B cell (primary cell): ENCODE data around the gene SRGAP2C. TPM values are rescaled to one million over a fixed set of nuclear protein-coding genes. Genes with fewer than 3 reads are reported as not detected.
"Not testable (repeated sequence)": the region's sequence is repeated elsewhere in the genome, so short reads cannot be mapped to it uniquely, and the experiment has no call there.

Experiments used
- ATAC-seq: fragments of 200-7000 bp; cut with Tn5 transposase; one replicate; pipeline ENCODE4 v1.10.0; 2021; ENCODE audit warnings: low read depth, mild to moderate bottlenecking, moderate number of reproducible peaks, moderate library complexity
- CTCF ChIA-PET: fragments of 350-600 bp; sonication (Branson Sonifier 250); formaldehyde crosslinking; loops from one replicate; lab custom pipeline; 2021; ENCODE audit warnings: antibody characterized with exemption, inconsistent platforms; lab: Charles Lee
- POLR2A ChIA-PET: fragments of 350-600 bp; sonication (Branson Sonifier 250); formaldehyde crosslinking; loops from one replicate; lab custom pipeline; 2021; ENCODE audit warnings: antibody characterized with exemption; lab: Charles Lee
- DNase-seq: peaks from one replicate; pipeline ENCODE4 v3.0.0; 2013
- H2AFZ ChIP-seq: 2 replicates; pipeline ENCODE4 v1.6.1; 2012; ENCODE audit warnings: mild to moderate bottlenecking, low read depth, low read length; ENCODE audit not compliant: insufficient read depth, poor library complexity, severe bottlenecking
- H3K27ac ChIP-seq, 2 donors: 1 replicate in 1 of 2; 2 replicates in 1 of 2; pipeline ENCODE4 v1.5.1; 2012 to 2013; ENCODE audit warnings: low read length in 2 of 2, mild to moderate bottlenecking in 2 of 2, moderate library complexity in 1 of 2
- H3K27me3 ChIP-seq, 4 experiments: fragments of 200-600 bp in 1 of 4; sonication (generic) in 1 of 4; replicated peaks in 1 of 4; 1 replicate in 2 of 4; 2 replicates in 2 of 4; pipeline versions ENCODE4 v1.6.1 to v1.7.0; 2013 to 2016; ENCODE audit warnings: low read length in 3 of 4, mild to moderate bottlenecking in 2 of 4, mixed read lengths in 1 of 4, moderate library complexity in 1 of 4; ENCODE audit not compliant: insufficient read depth in 4 of 4, control insufficient read depth in 3 of 4; ENCODE audit errors: control extremely low read depth in 1 of 4
- H3K36me3 ChIP-seq, 2 experiments: replicated peaks in 1 of 2; 1 replicate in 1 of 2; 2 replicates in 1 of 2; pipeline versions ENCODE4 v1.6.1 to v1.7.1; 2013; ENCODE audit warnings: low read length in 1 of 2; ENCODE audit not compliant: insufficient read depth in 2 of 2, control insufficient read depth in 1 of 2; ENCODE audit errors: control extremely low read depth in 1 of 2, extremely low read depth in 1 of 2
- H3K4me1 ChIP-seq, 2 donors: fragments of 200-600 bp in 1 of 2; sonication (generic) in 1 of 2; 1 replicate in 1 of 2; 2 replicates in 1 of 2; pipeline versions ENCODE4 v1.5.1 to v1.6.1; 2013 to 2017; ENCODE audit warnings: low read length in 2 of 2; ENCODE audit not compliant: control insufficient read depth in 2 of 2, insufficient read depth in 2 of 2
- H3K4me2 ChIP-seq: replicated peaks from 2 replicates; pipeline ENCODE3; 2012; ENCODE audit warnings: mild to moderate bottlenecking, low read depth, low read length; ENCODE audit not compliant: poor library complexity, severe bottlenecking
- H3K4me3 ChIP-seq, 5 experiments: fragments of 200-600 bp in 1 of 5; sonication (generic) in 1 of 5; 1 replicate in 3 of 5; 2 replicates in 2 of 5; pipeline versions ENCODE4 v1.5.1 to v1.7.0; 2011 to 2016; ENCODE audit warnings: low read length in 4 of 5, mild to moderate bottlenecking in 4 of 5, low read depth in 2 of 5, control low read depth in 1 of 5, moderate library complexity in 1 of 5; ENCODE audit not compliant: insufficient read depth in 1 of 5; ENCODE audit errors: control extremely low read depth in 1 of 5, extremely low read depth in 1 of 5
- H3K79me2 ChIP-seq: fragments of 200-600 bp; sonication (generic); one replicate; pipeline ENCODE4 v1.6.0; 2016; ENCODE audit warnings: low read length; ENCODE audit not compliant: control insufficient read depth, insufficient read depth
- H3K9ac ChIP-seq: fragments of 200-600 bp; sonication (generic); 2 replicates; pipeline ENCODE4 v1.6.1; 2017; ENCODE audit warnings: mild to moderate bottlenecking, low read length, moderate library complexity
- H3K9me3 ChIP-seq, 3 donors: one replicate each; pipeline versions ENCODE4 v1.6.1 to v1.7.1; 2013; ENCODE audit warnings: low read length in 2 of 3; ENCODE audit not compliant: control insufficient read depth in 2 of 3, insufficient read depth in 1 of 3; ENCODE audit errors: control extremely low read depth in 1 of 3
- H4K20me1 ChIP-seq: 2 replicates; pipeline ENCODE4 v1.6.0; 2012; ENCODE audit warnings: mild to moderate bottlenecking, low read length; ENCODE audit not compliant: insufficient read depth, control insufficient read depth, poor library complexity, severe bottlenecking
- H3K27ac Mint-ChIP-seq: one replicate; pipeline ENCODE4 v1.8.0; 2021; ENCODE audit warnings: mixed read lengths
- H3K27me3 Mint-ChIP-seq: one replicate; pipeline ENCODE4 v1.8.0; 2021; ENCODE audit warnings: mixed read lengths
- H3K4me1 Mint-ChIP-seq: one replicate; pipeline ENCODE4 v1.8.0; 2021; ENCODE audit warnings: mixed read lengths
- H3K4me3 Mint-ChIP-seq: one replicate; pipeline ENCODE4 v1.8.0; 2021; ENCODE audit warnings: mixed read lengths
- H3K9me3 Mint-ChIP-seq: one replicate; pipeline ENCODE4 v1.8.0; 2022; ENCODE audit warnings: mixed read lengths; ENCODE audit not compliant: insufficient read depth
- WGBS: methylation state at CpG from one replicate; pipeline ENCODE4 v1.1.5; 2013; ENCODE audit warnings: missing lambda C conversion rate; ENCODE audit not compliant: insufficient coverage; 5-methylcytosine and 5-hydroxymethylcytosine counted together
- intact Hi-C: fragments of 100-400 bp; cut with micrococcal nuclease; formaldehyde crosslinking; loops from one replicate; pipeline ENCODE4 v1.10.0; 2022
- polyA plus RNA-seq: library from polyadenylated mRNA; depleted of rRNA; stranded (reverse); fragments of >200 nt; gene quantifications from 2 replicates; pipeline ENCODE4 v1.2.3, GENCODE V29; 2012
- total RNA-seq, 2 donors: library from RNA; stranded (reverse); fragments of 120-200 nt in 1 of 2; gene quantifications; 1 replicate in 1 of 2; 2 replicates in 1 of 2; pipeline versions ENCODE4 v1.2.3 to v1.2.4, GENCODE V29; 2013 to 2022

SRGAP2C gene
- total and polyA plus RNA-seq, 2 donors (not counting 1 experiment from before 2014, with no cell fraction given) = 2.2 to 40.7 TPM

DNA sequence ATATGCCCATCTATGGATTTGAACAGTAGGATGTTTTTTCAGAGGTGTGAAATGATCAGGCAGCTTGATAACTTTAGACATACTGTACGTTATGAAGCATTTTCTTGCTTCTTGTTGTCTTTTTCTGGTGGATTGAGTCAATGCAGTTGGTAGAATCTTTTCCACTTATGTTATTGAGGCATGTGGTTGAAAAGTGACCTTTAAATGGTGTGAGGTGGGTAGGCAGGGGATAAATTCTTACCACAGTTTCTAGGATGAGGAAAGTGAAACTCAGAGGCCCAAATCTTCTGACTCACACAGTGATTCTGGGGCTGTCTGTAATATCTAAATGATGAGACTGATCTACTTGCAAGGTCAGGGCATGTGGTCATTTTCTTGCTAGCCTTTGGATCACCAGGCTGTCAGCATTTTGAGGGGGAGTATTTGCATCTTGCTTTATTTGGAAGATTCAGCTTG is 79.0 kb downstream of the SRGAP2C start:
- H3K9me3 ChIP-seq, H3K9ac ChIP-seq, CTCF ChIA-PET, H2AFZ ChIP-seq, H3K4me3 Mint-ChIP-seq, H4K20me1 ChIP-seq, POLR2A ChIA-PET, H3K27me3 Mint-ChIP-seq, H3K27ac ChIP-seq, H3K4me2 ChIP-seq, H3K36me3 ChIP-seq, H3K27me3 ChIP-seq, H3K4me1 ChIP-seq, H3K79me2 ChIP-seq, H3K4me1 Mint-ChIP-seq, intact Hi-C loops, H3K9me3 Mint-ChIP-seq, H3K4me3 ChIP-seq: not testable (repeated sequence)
- WGBS = no CpG with 5 or more reads among the region's 1 CpG
- H3K27ac Mint-ChIP-seq = peak overlapping the region; percentile 61
- peak; percentile 1 for DNase-seq
- ATAC-seq = peak; percentile 61

DNA sequence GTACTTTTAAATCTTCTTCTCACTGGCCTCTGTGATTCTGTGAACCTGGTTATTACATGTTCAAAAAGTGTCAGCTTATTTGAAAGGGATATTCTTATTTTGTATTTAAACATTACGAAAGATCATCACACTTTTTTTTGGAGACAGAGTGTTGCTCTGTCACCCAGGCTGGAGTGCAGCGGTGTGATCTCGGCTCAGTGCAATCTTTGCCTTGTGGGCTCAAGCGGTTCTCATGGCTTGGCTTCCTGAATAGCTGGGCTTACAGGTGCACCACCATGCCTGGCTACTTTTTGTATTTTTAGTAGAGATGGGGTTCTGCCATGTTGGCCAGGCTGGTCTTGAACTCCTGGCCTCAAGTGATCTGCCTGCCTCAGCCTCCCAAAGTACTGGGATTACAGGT is 82.3 kb downstream of the SRGAP2C start:
- CTCF ChIA-PET, POLR2A ChIA-PET, H3K27ac Mint-ChIP-seq, H3K4me1 Mint-ChIP-seq, H3K27me3 ChIP-seq, H3K27ac ChIP-seq, H3K36me3 ChIP-seq, H4K20me1 ChIP-seq, H3K4me3 ChIP-seq, H3K4me3 Mint-ChIP-seq, H2AFZ ChIP-seq, H3K9me3 Mint-ChIP-seq, intact Hi-C loops, ATAC-seq, H3K9me3 ChIP-seq, DNase-seq, H3K4me2 ChIP-seq, H3K27me3 Mint-ChIP-seq, H3K79me2 ChIP-seq, H3K4me1 ChIP-seq, H3K9ac ChIP-seq: not testable (repeated sequence)
- no CpG with 5 or more reads among the region's 4 CpGs for WGBS

DNA sequence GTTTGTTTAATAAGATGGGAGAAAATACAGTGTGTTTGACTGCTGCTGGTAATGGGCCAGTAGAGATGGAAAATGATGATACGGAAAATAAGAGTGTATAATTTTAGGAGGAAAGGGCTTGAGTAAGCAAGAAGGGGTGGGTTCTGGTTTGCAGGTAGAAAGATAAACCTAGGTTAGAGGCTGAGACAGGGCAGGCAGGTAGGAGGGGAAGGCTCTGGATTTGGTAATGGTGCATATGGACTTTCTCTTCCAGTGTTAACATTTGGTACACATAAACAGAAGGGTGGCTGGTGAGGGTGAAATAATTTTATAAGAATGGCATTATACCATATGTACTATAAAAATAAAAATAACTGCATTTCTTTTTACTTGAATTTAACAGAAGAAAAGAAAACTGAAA is 84.5 kb downstream of the SRGAP2C start:
- H3K9me3 Mint-ChIP-seq, H3K9me3 ChIP-seq, H3K9ac ChIP-seq, H3K4me1 Mint-ChIP-seq, H3K36me3 ChIP-seq, H3K79me2 ChIP-seq, POLR2A ChIA-PET, H3K4me1 ChIP-seq, H3K4me3 ChIP-seq, H3K27ac Mint-ChIP-seq, H3K27me3 ChIP-seq, H3K27me3 Mint-ChIP-seq, DNase-seq, CTCF ChIA-PET, ATAC-seq, intact Hi-C loops, H3K27ac ChIP-seq, H4K20me1 ChIP-seq, H3K4me2 ChIP-seq, H2AFZ ChIP-seq, H3K4me3 Mint-ChIP-seq: not testable (repeated sequence)
- WGBS = no CpG with 5 or more reads among the region's 1 CpG

DNA sequence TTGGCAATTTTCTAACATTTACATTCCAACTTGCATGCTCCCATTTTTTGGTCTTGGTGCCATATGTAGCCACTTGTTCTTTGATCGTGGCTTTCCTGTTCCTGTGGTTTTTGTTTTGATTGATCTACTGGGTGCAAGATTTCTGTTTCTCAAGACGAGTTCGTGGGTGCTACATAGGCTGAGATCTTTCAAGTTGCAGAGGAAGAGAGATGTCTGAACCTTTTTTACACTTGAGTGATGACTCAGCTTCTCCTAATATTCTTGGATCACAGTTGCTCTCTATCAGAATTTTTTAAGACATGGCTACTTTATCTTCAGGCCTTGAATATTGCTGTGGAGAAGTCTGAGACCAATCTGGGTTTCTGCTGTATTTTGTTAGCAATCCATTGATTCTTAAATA is 85.2 kb downstream of the SRGAP2C start:
- H3K9ac ChIP-seq, intact Hi-C loops, H3K79me2 ChIP-seq, DNase-seq, H3K27me3 ChIP-seq, H3K9me3 ChIP-seq, H3K4me3 ChIP-seq, POLR2A ChIA-PET, H4K20me1 ChIP-seq, H3K9me3 Mint-ChIP-seq, H3K4me1 ChIP-seq, H2AFZ ChIP-seq, H3K4me1 Mint-ChIP-seq, H3K27ac ChIP-seq, H3K27me3 Mint-ChIP-seq, CTCF ChIA-PET, H3K36me3 ChIP-seq: not testable (repeated sequence)
- H3K4me2 ChIP-seq = peak overlapping the region; percentile 25
- H3K27ac Mint-ChIP-seq = peak overlapping the region; percentile 85
- peak; percentile 21 for ATAC-seq
- H3K4me3 Mint-ChIP-seq = peak overlapping the region; percentile 88
- WGBS = no CpG with 5 or more reads among the region's 3 CpGs
